Colonic mucosa (tissue), 4 donors: ENCODE measurements around the gene PEPD. TPM values are rescaled to one million over a fixed set of nuclear protein-coding genes. Genes with fewer than 3 reads are reported as not detected.

Experiments used
- DNase-seq: peaks from one replicate; pipeline ENCODE4 v3.0.0-alpha.2; 2020
- H3K27ac ChIP-seq: fragments of 200-600 bp; one replicate; pipeline ENCODE4 v1.8.0; 2021
- H3K27me3 ChIP-seq: fragments of 200-600 bp; one replicate; pipeline ENCODE4 v1.8.0; 2021
- H3K36me3 ChIP-seq: fragments of 200-600 bp; one replicate; pipeline ENCODE4 v1.8.0; 2021
- H3K4me1 ChIP-seq: fragments of 200-600 bp; one replicate; pipeline ENCODE4 v1.8.0; 2021; ENCODE audit warnings: mild to moderate bottlenecking
- H3K4me3 ChIP-seq: fragments of 200-600 bp; one replicate; pipeline ENCODE4 v1.8.0; 2021
- H3K9ac ChIP-seq, 2 donors: one replicate each; pipeline ENCODE4 v1.7.0; 2013; ENCODE audit warnings: control low read depth in 2 of 2, low read depth in 2 of 2, low read length in 2 of 2
- H3K9me3 ChIP-seq: fragments of 200-600 bp; one replicate; pipeline ENCODE4 v1.8.0; 2021
- intact Hi-C: fragments of 100-400 bp; cut with DNase I; formaldehyde crosslinking; loops from one replicate; pipeline ENCODE4 v1.14.1; 2022
- total RNA-seq, 2 donors: library from RNA; stranded (reverse); fragmentation: NEBNext Ultra II Directional in 1 of 2; extraction: Animal tissue kit (Norgen Biotek cat#: 25700) in 1 of 2; gene quantifications; one replicate each; pipeline ENCODE4 v1.2.1, GENCODE V29; 2021
- TF ChIP-seq, protein P1 (sequence below): fragments of 200-600 bp; IDR thresholded peaks from one replicate; pipeline ENCODE4 v1.8.0; 2022; ENCODE audit warnings: antibody characterized with exemption, mild to moderate bottlenecking
- donor health status: healthy.
- donor health status: DM: no; HTN: no; CAD: no.
- donor health status: DM: no; HTN: no; CAD: no.

Gene PEPD
- total RNA-seq, 2 donors from 2014 or later, result 47.9 to 71.4 TPM

DNA sequence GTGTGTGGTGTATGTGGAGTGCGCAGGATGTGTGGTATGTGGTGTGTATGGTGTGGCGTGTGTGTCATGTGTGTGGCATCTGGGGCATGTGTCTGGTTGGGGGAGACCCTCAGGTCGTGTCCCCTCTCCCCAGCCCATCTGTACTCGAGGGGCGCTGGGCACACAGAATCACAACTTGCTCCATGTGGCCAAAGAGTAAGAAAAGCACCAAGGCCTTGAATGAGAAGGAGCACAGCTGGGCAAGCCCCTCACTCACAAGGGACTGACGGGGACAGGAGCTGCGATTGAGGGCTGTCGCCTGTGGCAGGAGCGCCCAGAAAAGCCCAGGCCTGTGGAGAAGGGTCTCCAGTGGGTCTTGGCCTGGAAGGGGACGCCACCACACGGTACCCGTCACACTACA is 62.8 kb downstream of the PEPD start:
- TF ChIP-seq, protein P1, sequence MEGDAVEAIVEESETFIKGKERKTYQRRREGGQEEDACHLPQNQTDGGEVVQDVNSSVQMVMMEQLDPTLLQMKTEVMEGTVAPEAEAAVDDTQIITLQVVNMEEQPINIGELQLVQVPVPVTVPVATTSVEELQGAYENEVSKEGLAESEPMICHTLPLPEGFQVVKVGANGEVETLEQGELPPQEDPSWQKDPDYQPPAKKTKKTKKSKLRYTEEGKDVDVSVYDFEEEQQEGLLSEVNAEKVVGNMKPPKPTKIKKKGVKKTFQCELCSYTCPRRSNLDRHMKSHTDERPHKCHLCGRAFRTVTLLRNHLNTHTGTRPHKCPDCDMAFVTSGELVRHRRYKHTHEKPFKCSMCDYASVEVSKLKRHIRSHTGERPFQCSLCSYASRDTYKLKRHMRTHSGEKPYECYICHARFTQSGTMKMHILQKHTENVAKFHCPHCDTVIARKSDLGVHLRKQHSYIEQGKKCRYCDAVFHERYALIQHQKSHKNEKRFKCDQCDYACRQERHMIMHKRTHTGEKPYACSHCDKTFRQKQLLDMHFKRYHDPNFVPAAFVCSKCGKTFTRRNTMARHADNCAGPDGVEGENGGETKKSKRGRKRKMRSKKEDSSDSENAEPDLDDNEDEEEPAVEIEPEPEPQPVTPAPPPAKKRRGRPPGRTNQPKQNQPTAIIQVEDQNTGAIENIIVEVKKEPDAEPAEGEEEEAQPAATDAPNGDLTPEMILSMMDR, result no peak
- Histone ChIP-seq H3K27me3 (no peaks in the 10 kb centered on the region), H3K9ac (no peak overlapping the region), H3K4me1 (no peaks in the 10 kb centered on the region), H3K4me3 (no peak overlapping the region), H3K27ac (no peak overlapping the region), H3K9me3 (no peaks in the 10 kb centered on the region), H3K36me3 (no peaks in the 10 kb centered on the region)
- DNase-seq, result no peak
- intact Hi-C loops, result no loop called here

DNA sequence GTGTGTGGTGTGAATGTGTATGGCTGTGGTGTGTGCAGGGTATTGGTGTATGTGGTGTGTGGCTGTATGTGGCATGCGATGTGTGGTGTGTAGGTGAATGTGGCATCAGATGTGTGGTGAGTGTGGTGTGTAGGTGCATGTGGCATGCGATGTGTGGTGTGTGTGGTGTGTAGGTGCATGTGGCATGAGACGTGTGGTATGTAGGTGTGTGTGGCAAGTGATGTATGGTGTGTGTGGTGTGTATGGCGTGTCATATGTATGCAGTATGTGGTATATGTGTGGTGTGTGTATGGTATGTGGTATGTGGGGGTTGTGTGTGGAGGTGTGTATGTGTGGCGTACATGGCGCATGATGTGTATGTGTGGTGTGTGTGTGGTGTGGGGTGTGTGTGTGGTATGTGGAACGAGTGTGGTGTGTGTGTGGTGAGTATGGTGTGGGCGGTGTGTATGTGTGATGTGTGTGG is 63.4 kb downstream of the PEPD start:
- Histone ChIP-seq H3K9ac (no peak overlapping the region), H3K27ac (no peak overlapping the region), H3K4me1 (no peaks in the 10 kb centered on the region), H3K36me3 (no peaks in the 10 kb centered on the region), H3K9me3 (no peaks in the 10 kb centered on the region), H3K27me3 (no peaks in the 10 kb centered on the region), H3K4me3 (no peak overlapping the region)
- DNase-seq, result no peak
- TF ChIP-seq, protein P1, result no peak
- intact Hi-C loops, result no loop called here

DNA sequence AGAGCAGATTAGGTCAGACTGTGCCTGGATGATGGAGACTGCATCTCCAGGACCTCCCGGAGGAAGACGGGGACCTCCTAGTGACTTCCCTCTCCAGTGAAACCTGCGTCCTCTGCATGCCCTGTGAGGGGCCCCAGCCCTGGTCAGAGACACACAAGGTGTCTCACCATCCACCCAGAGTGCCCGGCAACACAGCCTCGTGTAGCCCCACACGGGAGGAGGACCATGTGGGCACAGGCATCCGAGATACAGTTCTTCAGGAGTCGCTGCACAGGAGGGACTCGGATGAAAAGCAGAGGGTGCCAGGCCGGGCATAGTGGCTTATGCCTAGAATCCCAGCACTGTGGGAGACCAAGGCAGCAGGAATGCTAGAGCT is 64.8 kb downstream of the PEPD start:
- TF ChIP-seq, protein P1, result no peak
- Histone ChIP-seq H3K36me3 (no peaks in the 10 kb centered on the region), H3K9me3 (no peaks in the 10 kb centered on the region), H3K27me3 (no peaks in the 10 kb centered on the region), H3K9ac (no peak overlapping the region), H3K27ac (no peak overlapping the region), H3K4me3 (no peak overlapping the region), H3K4me1 (no peaks in the 10 kb centered on the region)
- intact Hi-C loops, result no loop called here
- no peak for DNase-seq

DNA sequence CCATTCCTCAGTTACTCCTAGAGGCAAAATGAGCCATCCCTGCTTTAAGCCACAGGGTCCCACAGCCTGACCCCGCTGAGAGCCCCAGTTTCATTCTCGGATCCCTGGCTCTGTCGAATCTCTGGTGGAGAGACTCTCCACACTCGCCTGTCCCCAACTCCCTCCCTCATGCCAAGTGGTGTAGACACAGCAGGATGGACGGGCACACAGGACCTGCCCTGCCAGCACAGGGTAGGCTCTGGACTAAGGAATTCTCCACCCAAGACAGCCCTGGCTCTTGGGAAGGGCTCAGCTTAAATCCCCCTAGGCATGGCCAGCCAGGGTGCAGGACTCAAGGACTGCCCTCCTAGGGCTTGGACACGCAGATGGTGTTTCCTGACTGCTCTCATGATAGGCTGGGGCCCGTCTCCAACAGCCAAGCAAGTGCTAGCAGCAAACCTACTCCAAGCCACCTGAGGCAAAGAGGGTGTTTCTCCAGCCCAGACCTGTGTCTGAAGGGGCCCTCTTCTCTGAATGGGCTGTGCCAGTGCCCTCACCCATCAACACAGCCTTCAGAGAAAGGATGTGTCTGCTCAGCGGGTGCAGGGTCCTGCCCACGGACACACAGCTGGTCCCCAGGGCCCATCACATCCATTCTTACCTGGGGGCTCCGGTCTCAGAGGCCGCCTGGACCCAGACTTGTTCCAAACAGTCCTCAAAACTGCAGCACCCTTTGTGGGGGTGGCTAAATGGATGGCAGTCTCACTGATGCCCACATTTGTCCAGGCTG is 65.3 kb downstream of the PEPD start:
- no peaks in the 10 kb centered on the region for H3K9me3 ChIP-seq
- H3K4me1 ChIP-seq, result no peaks in the 10 kb centered on the region
- intact Hi-C loops, result no loop called here
- DNase-seq, result no peak
- no peak overlapping the region for H3K9ac ChIP-seq
- no peaks in the 10 kb centered on the region for H3K36me3 ChIP-seq
- H3K27me3 ChIP-seq, result no peaks in the 10 kb centered on the region
- no peak overlapping the region for H3K27ac ChIP-seq
- no peak overlapping the region for H3K4me3 ChIP-seq
- TF ChIP-seq, protein P1, result no peak

DNA sequence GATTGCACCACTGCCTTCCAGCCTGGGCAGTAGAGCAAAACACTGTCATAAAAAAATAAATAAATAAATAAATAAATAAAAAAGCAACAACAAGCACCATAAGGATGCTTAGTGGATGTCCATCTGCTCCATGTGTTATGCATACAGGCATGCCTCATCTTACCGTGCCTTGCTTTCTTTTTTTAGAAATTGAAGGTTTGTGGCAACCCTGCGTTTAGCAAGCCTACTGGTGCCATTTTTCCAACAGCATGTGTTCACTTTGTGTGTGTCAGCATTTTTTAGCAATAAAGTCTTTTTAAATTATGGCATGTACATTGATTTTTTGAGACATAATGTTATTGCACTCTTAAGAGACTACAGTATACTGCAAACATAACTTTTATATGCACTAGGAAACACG is 68.3 kb downstream of the PEPD start:
- Histone ChIP-seq H3K9me3 (no peaks in the 10 kb centered on the region), H3K36me3 (no peaks in the 10 kb centered on the region), H3K4me1 (no peaks in the 10 kb centered on the region), H3K27ac (no peak overlapping the region), H3K9ac (no peak overlapping the region), H3K4me3 (no peak overlapping the region), H3K27me3 (no peaks in the 10 kb centered on the region)
- TF ChIP-seq, protein P1, result no peak
- intact Hi-C loops, result no loop called here
- DNase-seq, result no peak
